WERI-Rb-1 (cell line): ENCODE data around the gene LRFN5.
"Not testable (repeated sequence)": the region's sequence is repeated elsewhere in the genome, so short reads cannot be mapped to it uniquely, and the experiment has no call there.

Source experiments
- DNase-seq: peaks from one replicate; pipeline ENCODE4 v3.0.0-alpha.2; 2020
- H3K27ac ChIP-seq: fragments of 250-450 bp; sonication (Bioruptor Pico); 2 replicates; pipeline ENCODE4 v1.5.1; 2020; ENCODE audit warnings: mild to moderate bottlenecking, moderate library complexity
- H3K27me3 ChIP-seq: fragments of 250-450 bp; sonication (Bioruptor Pico); 2 replicates; pipeline ENCODE4 v1.5.1; 2021; ENCODE audit warnings: mild to moderate bottlenecking, low read depth, moderate library complexity; ENCODE audit not compliant: insufficient read depth, severe bottlenecking
- H3K36me3 ChIP-seq: fragments of 250-450 bp; sonication (Bioruptor Pico); 2 replicates; pipeline ENCODE4 v1.5.1; 2020; ENCODE audit warnings: mild to moderate bottlenecking, moderate library complexity
- H3K4me3 ChIP-seq: 2 replicates; pipeline ENCODE4 v1.5.1; 2011; ENCODE audit warnings: low read depth, mild to moderate bottlenecking, control low read depth, low read length
- H3K9me3 ChIP-seq: fragments of 250-450 bp; sonication (Bioruptor Pico); 2 replicates; pipeline ENCODE4 v1.5.1; 2021; ENCODE audit warnings: mild to moderate bottlenecking, moderate library complexity; ENCODE audit not compliant: severe bottlenecking
- CTCF ChIP-seq: IDR thresholded peaks from 2 replicates; pipeline ENCODE4 v1.5.1; 2011; ENCODE audit warnings: low read depth, mild to moderate bottlenecking, control low read depth, inconsistent platforms, low read length

The LRFN5 gene

GRCh38 chr14:41597647-41598046 is 9.0 kb upstream of the LRFN5 start:
- Histone ChIP-seq H3K36me3 (no peaks in the 10 kb centered on the region), H3K27ac (no peak overlapping the region), H3K9me3 (no peaks in the 10 kb centered on the region), H3K4me3 (no peak overlapping the region), H3K27me3 (peaks cover 13% of the 10 kb centered on the region)
- DNase-seq = no peak
- no peak for TF ChIP-seq CTCF

GRCh38 chr14:41599805-41600385 is 6.8 kb upstream of the LRFN5 start:
- H3K36me3 ChIP-seq, DNase-seq, H3K4me3 ChIP-seq, H3K9me3 ChIP-seq, H3K27ac ChIP-seq: not testable (repeated sequence)
- peaks cover 26% of the 10 kb centered on the region for H3K27me3 ChIP-seq

- H3K4me3 ChIP-seq = no peak overlapping the region
- no peaks in the 10 kb centered on the region for H3K9me3 ChIP-seq
- no peak for TF ChIP-seq CTCF
- H3K36me3 ChIP-seq = no peaks in the 10 kb centered on the region
- H3K27ac ChIP-seq = no peak overlapping the region
- DNase-seq = peak; percentile 48
- H3K27me3 ChIP-seq = peaks cover 76% of the 10 kb centered on the region
These were observed 1.8 kb upstream of the LRFN5 start for GRCh38 chr14:41604721-41605531.

- Histone ChIP-seq H3K27me3 (peaks cover 74% of the 10 kb centered on the region), H3K27ac (no peak overlapping the region), H3K9me3 (no peaks in the 10 kb centered on the region), H3K4me3 (no peak overlapping the region), H3K36me3 (no peaks in the 10 kb centered on the region)
- TF ChIP-seq CTCF = no peak
- DNase-seq = no peak
These were observed 960 bp upstream of the LRFN5 start for GRCh38 chr14:41605550-41606281.

GRCh38 chr14:41606282-41606531 is 469 bp upstream of the LRFN5 start:
- H3K27ac ChIP-seq = no peak overlapping the region

More at GRCh38 chr14:41606282-41606531, 469 bp upstream of the LRFN5 start:
- Histone ChIP-seq H3K9me3 (no peaks in the 10 kb centered on the region), H3K36me3 (no peaks in the 10 kb centered on the region), H3K27me3 (peaks cover 78% of the 10 kb centered on the region), H3K4me3 (peak overlapping the region; percentile 42)
- TF ChIP-seq CTCF = no peak
- no peak for DNase-seq
